Spleen (tissue), 11 donors: ENCODE results near the gene PRR16. TPM values are rescaled to one million over a fixed set of nuclear protein-coding genes. Genes with fewer than 3 reads are reported as not detected.

ENCODE experiments used
- DNase-seq: peaks from one replicate; pipeline ENCODE4 v3.0.0-alpha.2; 2020
- H3K27ac ChIP-seq, 8 donors: fragments of 200-600 bp; sonication (generic) in 7 of 8; 1 replicate in 4 of 8; 2 replicates in 4 of 8; pipeline versions ENCODE4 v1.5.0 to v1.8.0; 2016 to 2021; ENCODE audit warnings: inconsistent platforms in 4 of 8, mild to moderate bottlenecking in 4 of 8, moderate library complexity in 1 of 8
- H3K27me3 ChIP-seq, 7 donors: fragments of 200-600 bp; sonication (generic) in 6 of 7; replicated peaks in 1 of 7; 1 replicate in 4 of 7; 2 replicates in 3 of 7; pipeline versions ENCODE4 v1.5.0 to v1.8.0; 2016 to 2021; ENCODE audit warnings: inconsistent platforms in 3 of 7, mild to moderate bottlenecking in 1 of 7
- H3K36me3 ChIP-seq, 6 donors: fragments of 200-600 bp; sonication (generic) in 5 of 6; 1 replicate in 4 of 6; 2 replicates in 2 of 6; pipeline versions ENCODE4 v1.5.0 to v1.8.0; 2016 to 2021; ENCODE audit warnings: inconsistent platforms in 2 of 6
- H3K4me1 ChIP-seq, 6 donors: fragments of 200-600 bp; sonication (generic) in 5 of 6; 1 replicate in 3 of 6; 2 replicates in 3 of 6; pipeline versions ENCODE4 v1.5.0 to v1.8.0; 2016 to 2021; ENCODE audit warnings: inconsistent platforms in 3 of 6
- H3K4me3 ChIP-seq, 8 donors: fragments of 200-600 bp; sonication (generic) in 7 of 8; 1 replicate in 4 of 8; 2 replicates in 4 of 8; pipeline versions ENCODE4 v1.5.0 to v1.8.0; 2016 to 2021; ENCODE audit warnings: inconsistent platforms in 4 of 8, mild to moderate bottlenecking in 4 of 8, moderate library complexity in 2 of 8
- H3K9me3 ChIP-seq, 8 donors: fragments of 200-600 bp; sonication (generic) in 7 of 8; 1 replicate in 4 of 8; 2 replicates in 4 of 8; pipeline versions ENCODE4 v1.5.0 to v1.8.0; 2016 to 2021; ENCODE audit warnings: inconsistent platforms in 4 of 8
- POLR2A ChIP-seq, 3 donors: fragments of 450-650 bp; IDR thresholded peaks; one replicate each; pipeline ENCODE4 v1.5.1; 2017; ENCODE audit warnings: antibody characterized with exemption in 3 of 3, mild to moderate bottlenecking in 1 of 3
- POLR2AphosphoS5 ChIP-seq, 3 donors: sonication (generic); formaldehyde crosslinking; IDR thresholded peaks; one replicate each; pipeline ENCODE4 v1.5.1; 2017; ENCODE audit warnings: antibody characterized with exemption in 3 of 3
- WGBS, 5 donors: extraction: QIAGEN DNeasy Blood & Tissue Kit in 3 of 5; methylation state at CpG; one replicate each; pipeline versions ENCODE4 v1.1.5 to v1.1.7; 2013 to 2018; 5-methylcytosine and 5-hydroxymethylcytosine counted together
- intact Hi-C: fragments of 100-400 bp; cut with DNase I; formaldehyde crosslinking; loops from one replicate; pipeline ENCODE4 v1.15.0; 2023; ENCODE audit warnings: low total_unique reads
- polyA plus RNA-seq, 3 donors: library from polyadenylated mRNA; stranded (reverse); fragments of 200-250 nt; gene quantifications; one replicate each; pipeline ENCODE4 v1.2.1, GENCODE V29; 2013
- small RNA-seq, 4 donors: library from RNA; depleted of rRNA; stranded (forward); fragments of <200 nt; gene quantifications; one replicate each; pipeline ENCODE3, GENCODE V24; 2016
- total RNA-seq, 7 donors: library from RNA; depleted of rRNA in 3 of 7; stranded (reverse); fragments of >200 nt in 3 of 7; fragmentation: NEBNext Ultra II Directional in 4 of 7; extraction: Animal tissue kit (Norgen Biotek cat#: 25700) in 4 of 7; gene quantifications; one replicate each; pipeline versions ENCODE4 v1.1.0 to v1.2.1, GENCODE V29; 2016 to 2021
- TF ChIP-seq, protein P1 (sequence below), 11 experiments: fragments of 200-600 bp in 7 of 11; fragments of 450-650 bp in 4 of 11; sonication (generic) in 4 of 11; IDR thresholded peaks in 8 of 11; conservative IDR thresholded peaks in 3 of 11; 1 replicate in 7 of 11; 2 replicates in 4 of 11; pipeline versions ENCODE4 v1.4.0 to v1.8.0; 2016 to 2021; ENCODE audit warnings: antibody characterized with exemption in 11 of 11, inconsistent platforms in 4 of 11, mild to moderate bottlenecking in 1 of 11
- donor health status: healthy with polysubstance abuse.
- donor health status: DM: no; HTN: no; CAD: no; lungs with moderate emphysema.
- donor health status: DM: no; HTN: no; CAD: no.
- donor health status: Bipolar disorder and iron deficiency.
- donor health status: healthy.
- donor health status: DM: no; HTN: no; CAD: no.
- donor health status: DM: yes; HTN: yes; CAD: no.

The PRR16 gene
- total and polyA plus RNA-seq, 10 donors = 0.61 to 4.5 (median 2.1) TPM

DNA sequence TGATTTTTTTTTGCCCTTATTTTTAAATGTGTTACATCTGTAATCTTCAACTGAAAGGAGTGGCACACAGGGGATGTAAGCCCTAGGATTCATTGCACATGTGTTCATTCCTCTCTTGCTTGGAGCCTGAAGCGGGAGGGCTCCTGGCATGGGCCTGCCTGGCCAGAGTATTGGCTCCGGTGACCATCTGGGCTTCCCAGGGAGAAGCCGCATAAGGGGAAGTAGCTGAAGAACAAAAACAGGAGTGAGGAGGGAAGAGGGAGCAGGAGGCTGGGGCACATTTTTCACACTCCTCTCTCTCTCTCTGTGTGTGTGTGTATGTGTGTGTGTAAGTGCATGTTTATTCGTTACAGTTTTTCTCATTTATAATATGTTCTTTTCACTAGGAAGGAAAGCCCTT lies 269.9 kb downstream of the PRR16 start:
- Histone ChIP-seq H3K4me3 (no peak overlapping the region), H3K4me1 (no peaks in the 10 kb centered on the region), H3K27me3 (no peaks in the 10 kb centered on the region), H3K27ac (no peak overlapping the region), H3K36me3 (no peaks in the 10 kb centered on the region), H3K9me3 (no peaks in the 10 kb centered on the region)
- TF ChIP-seq POLR2AphosphoS5 (IDR thresholded peaks at IDR 0.05) (no peak), POLR2A (IDR thresholded peaks at IDR 0.05) (no peak)
- TF ChIP-seq, protein P1, sequence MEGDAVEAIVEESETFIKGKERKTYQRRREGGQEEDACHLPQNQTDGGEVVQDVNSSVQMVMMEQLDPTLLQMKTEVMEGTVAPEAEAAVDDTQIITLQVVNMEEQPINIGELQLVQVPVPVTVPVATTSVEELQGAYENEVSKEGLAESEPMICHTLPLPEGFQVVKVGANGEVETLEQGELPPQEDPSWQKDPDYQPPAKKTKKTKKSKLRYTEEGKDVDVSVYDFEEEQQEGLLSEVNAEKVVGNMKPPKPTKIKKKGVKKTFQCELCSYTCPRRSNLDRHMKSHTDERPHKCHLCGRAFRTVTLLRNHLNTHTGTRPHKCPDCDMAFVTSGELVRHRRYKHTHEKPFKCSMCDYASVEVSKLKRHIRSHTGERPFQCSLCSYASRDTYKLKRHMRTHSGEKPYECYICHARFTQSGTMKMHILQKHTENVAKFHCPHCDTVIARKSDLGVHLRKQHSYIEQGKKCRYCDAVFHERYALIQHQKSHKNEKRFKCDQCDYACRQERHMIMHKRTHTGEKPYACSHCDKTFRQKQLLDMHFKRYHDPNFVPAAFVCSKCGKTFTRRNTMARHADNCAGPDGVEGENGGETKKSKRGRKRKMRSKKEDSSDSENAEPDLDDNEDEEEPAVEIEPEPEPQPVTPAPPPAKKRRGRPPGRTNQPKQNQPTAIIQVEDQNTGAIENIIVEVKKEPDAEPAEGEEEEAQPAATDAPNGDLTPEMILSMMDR (IDR thresholded peaks at IDR 0.05 in 8 of 11, conservative IDR thresholded peaks at IDR 0.05 in 3 of 11) = no peak
- no peak for DNase-seq
- intact Hi-C loops = no loop called here
- 51 to 62% (median 58%) methylated on average over 4 of the region's 4 CpGs for WGBS, 5 donors

DNA sequence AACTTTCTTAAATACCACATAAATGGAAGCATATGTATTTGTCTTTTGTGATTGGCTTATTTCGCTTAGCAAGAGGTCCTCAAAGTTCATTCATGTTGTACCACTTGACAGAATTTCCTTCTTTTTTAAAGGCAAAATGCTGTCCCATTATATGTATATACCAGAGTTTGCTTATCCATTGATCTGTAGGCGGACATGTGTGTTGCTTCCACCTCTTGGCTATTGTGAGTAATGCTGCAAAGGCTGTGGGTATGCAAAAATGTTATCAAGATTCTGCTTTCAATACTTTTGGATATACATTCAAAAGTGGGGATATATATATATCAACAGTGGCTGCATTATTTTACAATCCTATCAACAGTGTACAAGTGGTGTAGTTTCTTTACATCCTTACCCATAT lies 271.0 kb downstream of the PRR16 start:
- TF ChIP-seq, protein P1 (IDR thresholded peaks at IDR 0.05 in 8 of 11, conservative IDR thresholded peaks at IDR 0.05 in 3 of 11) = no peak
- TF ChIP-seq POLR2AphosphoS5 (IDR thresholded peaks at IDR 0.05) = no peak
- no peak for TF ChIP-seq POLR2A (IDR thresholded peaks at IDR 0.05)

More for the DNA sequence above, 271.0 kb downstream of the PRR16 start:
- intact Hi-C loops = no loop called here
- DNase-seq = no peak
- no peaks in the 10 kb centered on the region for H3K27me3 ChIP-seq
- no peaks in the 10 kb centered on the region for H3K4me1 ChIP-seq
- H3K9me3 ChIP-seq = no peaks in the 10 kb centered on the region
- H3K36me3 ChIP-seq = no peaks in the 10 kb centered on the region
- H3K27ac ChIP-seq = no peak overlapping the region
- 78 to 90% (median 82%) methylated on average over 2 of the region's 2 CpGs for WGBS, 5 donors
- H3K4me3 ChIP-seq = no peak overlapping the region

Small RNA genes within 50 kb of the gene (small RNA-seq; reads per million reads assigned to genes)
- 0 reads per million in 4 donors for gene PRELID3BP8
- 0 reads per million in 4 donors for gene RNU4-69P
